T-cell (primary cell): ENCODE data around the gene PMEPA1. TPM values are rescaled to one million over a fixed set of nuclear protein-coding genes. Genes with fewer than 3 reads are reported as not detected.

Experiments used
- ATAC-seq, 4 experiments: fragments of 200-7000 bp in 3 of 4; fragments of 150-1000 bp in 1 of 4; cut with Tn5 transposase; replicated peaks in 1 of 4; 1 replicate in 3 of 4; 2 replicates in 1 of 4; pipeline ENCODE4 v1.10.0; 2021; ENCODE audit warnings: moderate library complexity in 3 of 4, mild to moderate bottlenecking in 2 of 4, moderate number of reproducible peaks in 1 of 4
- CTCF ChIA-PET, 2 donors: fragments of 300-600 bp; sonication (Branson Sonifier 250); formaldehyde crosslinking; loops; one replicate each; lab custom pipeline; 2022; ENCODE audit warnings: antibody characterized with exemption in 2 of 2; lab: Charles Lee
- POLR2A ChIA-PET, 2 donors: fragments of 300-600 bp; sonication (Branson Sonifier 250); formaldehyde crosslinking; loops; one replicate each; lab custom pipeline; 2022; ENCODE audit warnings: antibody characterized with exemption in 2 of 2; lab: Charles Lee
- DNase-seq, 35 experiments: peaks; one replicate each; pipeline versions ENCODE4 v3.0.0 to v3.0.0-alpha.2; 2013 to 2023
- H3K27ac ChIP-seq: one replicate; pipeline ENCODE4 v1.5.1; 2013; ENCODE audit warnings: low read length
- H3K27me3 ChIP-seq, 2 experiments: replicated peaks in 1 of 2; 1 replicate in 1 of 2; 2 replicates in 1 of 2; pipeline versions ENCODE4 v1.6.1 to v1.7.0; 2013; ENCODE audit warnings: low read length in 1 of 2, mixed read lengths in 1 of 2; ENCODE audit not compliant: control insufficient read depth in 2 of 2, insufficient read depth in 2 of 2; ENCODE audit errors: extremely low read depth in 1 of 2
- H3K36me3 ChIP-seq, 2 donors: 1 replicate in 1 of 2; 2 replicates in 1 of 2; pipeline versions ENCODE4 v1.6.1 to v1.7.0; 2013; ENCODE audit warnings: low read length in 1 of 2; ENCODE audit not compliant: control insufficient read depth in 2 of 2, insufficient read depth in 1 of 2; ENCODE audit errors: extremely low read depth in 1 of 2
- H3K4me1 ChIP-seq, 2 experiments: 1 replicate in 1 of 2; 2 replicates in 1 of 2; pipeline versions ENCODE4 v1.6.1 to v1.7.0; 2013; ENCODE audit warnings: low read length in 2 of 2, mixed read lengths in 1 of 2; ENCODE audit not compliant: insufficient read depth in 2 of 2, control insufficient read depth in 1 of 2; ENCODE audit errors: extremely low read depth in 1 of 2
- H3K4me3 ChIP-seq, 2 donors: 1 replicate in 1 of 2; 2 replicates in 1 of 2; pipeline versions ENCODE4 v1.5.1 to v1.7.0; 2013; ENCODE audit warnings: mild to moderate bottlenecking in 2 of 2, low read length in 1 of 2, moderate library complexity in 1 of 2; ENCODE audit not compliant: control insufficient read depth in 1 of 2; ENCODE audit errors: extremely low read depth in 1 of 2
- H3K9me3 ChIP-seq: 2 replicates; pipeline ENCODE4 v1.7.0; 2013
- H3K27ac Mint-ChIP-seq, 2 donors: one replicate each; pipeline ENCODE4 v1.8.0; 2020 to 2021; ENCODE audit warnings: mild to moderate bottlenecking in 2 of 2, mixed read lengths in 2 of 2
- H3K27me3 Mint-ChIP-seq, 2 donors: one replicate each; pipeline ENCODE4 v1.8.0; 2021 to 2022; ENCODE audit warnings: mixed read lengths in 2 of 2
- H3K36me3 Mint-ChIP-seq: one replicate; pipeline ENCODE4 v1.8.0; 2021; ENCODE audit warnings: mixed read lengths
- H3K4me1 Mint-ChIP-seq, 3 donors: one replicate each; pipeline ENCODE4 v1.8.0; 2020 to 2022; ENCODE audit warnings: mixed read lengths in 3 of 3, mild to moderate bottlenecking in 1 of 3
- H3K4me3 Mint-ChIP-seq, 3 donors: one replicate each; pipeline ENCODE4 v1.8.0; 2020 to 2022; ENCODE audit warnings: mild to moderate bottlenecking in 3 of 3, mixed read lengths in 3 of 3, moderate library complexity in 3 of 3
- H3K9me3 Mint-ChIP-seq, 3 donors: one replicate each; pipeline ENCODE4 v1.8.0; 2020 to 2022; ENCODE audit warnings: mixed read lengths in 3 of 3
- whole genome bisulfite sequencing: methylation state at CpG from one replicate; pipeline ENCODE4 v1.1.5; 2013; ENCODE audit warnings: missing lambda C conversion rate; ENCODE audit not compliant: insufficient coverage; 5-methylcytosine and 5-hydroxymethylcytosine counted together
- total RNA-seq, 35 experiments: library from RNA in 6 of 35; stranded (reverse) in 6 of 35; fragments of 120-200 nt in 1 of 35; gene quantifications; one replicate each; pipeline versions ENCODE4 v1.2.1 to v1.2.4 and lab custom pipeline; 2013 to 2026

The PMEPA1 gene
- total RNA-seq, 5 donors from 2014 or later (not counting 1 experiment from before 2014, with no cell fraction given) = 6.0 to 30.4 (median 21.7) TPM

DNA sequence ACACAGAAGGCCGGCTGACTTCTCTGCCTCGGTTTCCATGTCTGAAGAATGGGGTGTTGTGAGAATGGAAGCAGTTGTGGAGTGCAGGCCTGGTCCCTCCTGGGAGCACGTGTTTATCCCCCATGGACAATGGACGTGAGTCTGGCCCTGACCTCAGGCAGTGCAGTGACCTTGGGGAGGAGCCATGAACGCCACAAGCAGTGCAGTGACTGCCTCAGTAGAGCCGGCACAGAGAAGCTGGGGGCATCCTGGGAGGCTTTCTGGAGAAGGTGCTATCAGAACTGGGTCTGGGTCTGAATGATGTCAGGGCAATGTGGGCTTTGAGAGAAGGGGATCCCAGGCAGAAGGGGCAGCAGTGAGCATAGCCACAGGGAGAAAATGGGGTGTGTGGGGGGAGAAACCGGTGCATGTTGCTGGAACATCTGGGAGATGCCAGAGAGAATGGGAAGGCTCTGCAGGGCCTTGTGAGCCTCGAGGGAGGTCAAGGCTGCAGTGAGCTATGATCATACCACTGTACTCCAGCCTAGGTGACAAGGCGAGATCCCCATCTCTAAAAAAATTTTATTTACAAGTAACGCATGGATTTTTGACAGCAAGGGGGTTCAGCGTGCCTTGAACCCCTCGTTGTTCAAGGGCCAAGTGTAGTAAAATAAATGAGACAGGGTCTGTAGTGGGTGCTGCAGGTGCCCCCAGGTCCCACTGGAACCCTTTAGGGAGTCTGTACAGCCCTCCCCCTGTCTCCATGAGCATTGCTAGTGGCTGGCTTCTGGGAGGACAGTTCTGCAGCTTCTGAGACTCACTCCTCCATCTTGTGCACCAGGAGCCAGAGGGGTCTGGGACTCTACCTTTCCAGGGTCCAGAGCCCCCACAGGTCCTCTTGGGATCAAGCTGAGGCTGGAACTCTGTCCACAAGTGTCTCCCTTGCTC, 62.5 kb downstream of the PMEPA1 start:
- H3K4me3 ChIP-seq = no peak overlapping the region
- H3K4me1 ChIP-seq = no peaks in the 10 kb centered on the region
- H3K9me3 ChIP-seq = no peaks in the 10 kb centered on the region
- Mint-ChIP-seq H3K36me3 (peaks cover 14% of the 10 kb centered on the region), H3K4me1 (no peaks in the 10 kb centered on the region), H3K27ac (no peak overlapping the region), H3K27me3 (no peaks in the 10 kb centered on the region), H3K4me3 (no peak overlapping the region), H3K9me3 (peaks cover 7 to 17% (median 17%) of the 10 kb centered on the region in 3 donors)
- H3K36me3 ChIP-seq = peaks cover 0 to 4% of the 10 kb centered on the region in 2 donors
- 72% methylated on average over 9 of the region's 12 CpGs for WGBS
- CTCF ChIA-PET = no interaction called here
- DNase-seq (no peak), ATAC-seq (no peak)
- H3K27ac ChIP-seq = no peak overlapping the region
- POLR2A ChIA-PET = no interaction called here
- H3K27me3 ChIP-seq = no peaks in the 10 kb centered on the region

DNA sequence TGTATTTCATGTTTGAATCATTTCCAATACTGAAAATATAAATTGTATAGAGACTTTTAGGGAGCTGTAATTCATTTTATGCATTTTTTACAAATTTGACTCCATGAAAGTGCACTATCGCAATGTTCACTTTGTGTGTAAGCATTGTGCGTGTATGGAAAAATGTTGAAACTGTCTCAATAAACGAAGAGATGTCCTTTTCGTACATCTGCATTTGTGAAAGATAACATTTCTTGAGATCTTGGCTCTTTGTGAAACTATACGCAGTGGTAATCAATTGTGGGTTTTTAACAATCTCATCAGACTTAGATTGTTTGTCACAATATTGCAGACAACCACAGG, 70.9 kb downstream of the PMEPA1 start:
- peaks cover 19 to 39% (median 32%) of the 10 kb centered on the region in 3 donors for H3K9me3 Mint-ChIP-seq
- ChIA-PET POLR2A (no interaction called here), CTCF (interaction anchor here in 1 of 2 donors (0.9 kb wide), 1 partner anchor 10 kb away, joined by 3 read pairs; no protein-coding TSS in a partner anchor)

DNA sequence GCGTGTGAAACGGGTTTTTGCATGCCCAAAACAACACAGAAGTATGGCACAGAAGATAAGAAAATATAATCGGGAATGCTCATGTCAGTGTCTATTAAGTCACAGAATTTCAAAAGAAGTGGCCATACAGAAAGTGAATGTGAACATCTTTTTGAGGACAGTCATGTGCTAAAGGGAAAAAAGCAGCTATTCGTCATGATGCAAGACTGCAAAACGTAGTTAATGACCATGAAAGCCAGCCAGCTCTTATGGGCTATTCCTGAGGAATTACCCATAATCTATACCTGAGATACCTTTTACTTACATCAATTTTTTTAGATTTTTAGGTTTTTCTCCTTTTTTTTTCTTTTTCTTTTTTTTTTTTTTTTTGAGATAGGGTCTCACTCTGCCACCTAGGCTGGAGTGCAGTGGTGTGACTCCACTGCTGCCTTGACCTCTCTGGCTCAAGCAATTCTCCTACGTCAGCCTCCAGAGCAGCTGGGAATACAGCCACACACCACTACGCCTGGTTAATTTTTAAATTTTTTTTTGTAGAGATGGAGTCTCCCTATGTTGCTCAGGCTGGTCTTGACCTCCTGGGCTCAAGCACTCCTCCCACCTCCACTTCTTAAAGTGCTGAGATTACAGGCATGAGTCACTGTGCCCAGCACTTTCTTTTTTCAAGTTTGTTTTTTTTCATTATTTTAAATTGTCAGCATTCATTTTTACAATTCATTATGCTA, 71.5 kb downstream of the PMEPA1 start:
- POLR2A ChIA-PET = interaction anchor here in 1 of 2 donors (0.6 kb wide), 1 partner anchor 8 kb away, joined by 4 read pairs; no protein-coding TSS in a partner anchor
- H3K4me3 Mint-ChIP-seq = no peak overlapping the region

More for the DNA sequence above, 70.9 kb downstream of the PMEPA1 start:
- Mint-ChIP-seq H3K27ac (no peak overlapping the region), H3K4me3 (no peak overlapping the region), H3K27me3 (peaks cover 4 to 6% of the 10 kb centered on the region in 2 donors), H3K4me1 (peaks cover 11 to 16% (median 12%) of the 10 kb centered on the region in 3 donors), H3K36me3 (peaks cover 20% of the 10 kb centered on the region)
- 90% methylated on average over 2 of the region's 5 CpGs for WGBS
- DNase-seq (no peak), ATAC-seq (no peak)
- Histone ChIP-seq H3K4me3 (no peak overlapping the region), H3K27ac (no peak overlapping the region), H3K36me3 (no peaks in the 10 kb centered on the region), H3K4me1 (peaks cover 9 to 10% of the 10 kb centered on the region in 2 experiments), H3K9me3 (peaks cover 2% of the 10 kb centered on the region), H3K27me3 (peaks cover 0 to 3% of the 10 kb centered on the region in 2 experiments)

GRCh38 chr20:57633945-57634491, 75.8 kb downstream of the PMEPA1 start:
- H3K36me3 ChIP-seq = no peaks in the 10 kb centered on the region

More for the DNA sequence above, 71.5 kb downstream of the PMEPA1 start:
- CTCF ChIA-PET = no interaction called here
- no peaks in the 10 kb centered on the region for H3K36me3 ChIP-seq
- H3K27ac Mint-ChIP-seq = no peak overlapping the region
- 100% methylated on average over 3 of the region's 7 CpGs for WGBS
- H3K27ac ChIP-seq = no peak overlapping the region
- H3K36me3 Mint-ChIP-seq = peaks cover 19% of the 10 kb centered on the region
- H3K27me3 ChIP-seq = peaks cover 0 to 3% of the 10 kb centered on the region in 2 experiments
- ATAC-seq (no peak), DNase-seq (no peak)
- H3K4me3 ChIP-seq = no peak overlapping the region
- peaks cover 15 to 21% (median 16%) of the 10 kb centered on the region in 3 donors for H3K4me1 Mint-ChIP-seq
- peaks cover 10 to 13% of the 10 kb centered on the region in 2 experiments for H3K4me1 ChIP-seq
- H3K9me3 ChIP-seq = peaks cover 2% of the 10 kb centered on the region
- peaks cover 19 to 37% (median 30%) of the 10 kb centered on the region in 3 donors for H3K9me3 Mint-ChIP-seq
- H3K27me3 Mint-ChIP-seq = peaks cover 4 to 6% of the 10 kb centered on the region in 2 donors

DNA sequence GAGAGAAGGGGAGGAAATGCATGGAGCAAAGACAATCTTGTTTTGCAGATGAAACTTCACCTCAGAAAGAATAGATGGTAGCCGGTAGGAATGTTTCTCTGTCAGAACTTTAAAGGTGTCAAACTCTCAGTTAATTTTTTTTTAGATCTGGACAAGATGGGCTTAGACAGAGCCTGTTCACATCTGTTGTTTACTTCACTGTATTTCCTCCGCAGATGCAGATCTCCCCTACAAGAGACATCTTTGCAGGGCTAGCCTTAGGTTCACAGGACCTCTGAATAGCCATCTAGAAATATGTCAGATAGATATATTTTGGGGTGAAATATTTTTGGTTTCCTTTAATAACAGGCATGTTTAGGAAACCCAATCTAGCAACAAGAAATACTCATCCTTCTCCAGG, 77.5 kb downstream of the PMEPA1 start:
- no peaks in the 10 kb centered on the region for H3K36me3 ChIP-seq
- H3K4me1 ChIP-seq = peaks cover 32 to 44% of the 10 kb centered on the region in 2 experiments
- ChIA-PET CTCF (no interaction called here), POLR2A (no interaction called here)
- H3K27me3 ChIP-seq = no peaks in the 10 kb centered on the region
- peaks cover 2% of the 10 kb centered on the region for H3K9me3 ChIP-seq
- no peak overlapping the region for H3K27ac ChIP-seq
- H3K4me3 Mint-ChIP-seq = peak overlapping the region in 1 of 3 donors; percentile 2
- H3K4me3 ChIP-seq = no peak overlapping the region
- no peak for ATAC-seq
- WGBS = 100% methylated on average over 1 of the region's 2 CpGs
- H3K27me3 Mint-ChIP-seq = peaks cover 0 to 8% of the 10 kb centered on the region in 2 donors
- H3K27ac Mint-ChIP-seq = no peak overlapping the region
- peaks cover 67 to 73% (median 69%) of the 10 kb centered on the region in 3 donors for H3K4me1 Mint-ChIP-seq
- DNase-seq = no peak
- peaks cover 19% of the 10 kb centered on the region for H3K36me3 Mint-ChIP-seq
- H3K9me3 Mint-ChIP-seq = peaks cover 19 to 27% (median 25%) of the 10 kb centered on the region in 3 donors

More at GRCh38 chr20:57633945-57634491, 75.8 kb downstream of the PMEPA1 start:
- no peak overlapping the region for H3K27ac ChIP-seq
- Mint-ChIP-seq H3K4me1 (peaks cover 54 to 59% (median 55%) of the 10 kb centered on the region in 3 donors), H3K36me3 (peaks cover 19% of the 10 kb centered on the region), H3K9me3 (peaks cover 19 to 32% (median 25%) of the 10 kb centered on the region in 3 donors), H3K4me3 (peak overlapping the region in 2 of 3 donors; percentile 34 to 35), H3K27me3 (peaks cover 0 to 8% of the 10 kb centered on the region in 2 donors), H3K27ac (peak overlapping the region in 1 of 2 donors; percentile 5)
- H3K4me1 ChIP-seq = peaks cover 23 to 27% of the 10 kb centered on the region in 2 experiments
- H3K27me3 ChIP-seq = peaks cover 0 to 3% of the 10 kb centered on the region in 2 experiments
- POLR2A ChIA-PET = no interaction called here
- CTCF ChIA-PET = interaction anchor here in 1 of 2 donors (0.8 kb wide), 1 partner anchor 14 kb away, joined by 4 read pairs; the partner anchor contains the start of gene ZBP1
- peak in 3 of 35 experiments; percentile 26 to 61 (median 29) for DNase-seq
- peak overlapping the region in 1 of 2 donors; percentile 23 for H3K4me3 ChIP-seq
- peaks cover 2% of the 10 kb centered on the region for H3K9me3 ChIP-seq
- ATAC-seq = peak; percentile 69 to 84 (median 78)
- 14% methylated on average over 2 of the region's 2 CpGs for WGBS
